GM18951 (cell line): ENCODE results near the gene POLR3E.

Experiments used
- POLR2A ChIP-seq: IDR thresholded peaks from 4 replicates; pipeline ENCODE4 v1.6.1; 2011; ENCODE audit warnings: mild to moderate bottlenecking; ENCODE audit not compliant: insufficient read length, insufficient read depth; ENCODE audit errors: extremely low read depth
- in situ Hi-C: fragments of 300-500 bp; cut with MboI; formaldehyde crosslinking; loops from one replicate; pipeline ENCODE4 v1.12.0; 2022; ENCODE audit warnings: low sequenced_read_pairs, mixed read lengths, inconsistent platforms; ENCODE audit not compliant: unreplicated experiment

The POLR3E gene

GRCh38 chr16:22297114-22297870 is at the start of gene POLR3E:
Gene POLR3E (plus strand): TSS chr16:22297409. CDS start chr16:22302969, 5,560 bp downstream.
- in situ Hi-C loops = loop anchor here (5.0 kb wide), 1 partner anchor 90 kb away; the partner anchor contains the start of gene EEF2K
- peak; percentile 75 for TF ChIP-seq POLR2A

DNA sequence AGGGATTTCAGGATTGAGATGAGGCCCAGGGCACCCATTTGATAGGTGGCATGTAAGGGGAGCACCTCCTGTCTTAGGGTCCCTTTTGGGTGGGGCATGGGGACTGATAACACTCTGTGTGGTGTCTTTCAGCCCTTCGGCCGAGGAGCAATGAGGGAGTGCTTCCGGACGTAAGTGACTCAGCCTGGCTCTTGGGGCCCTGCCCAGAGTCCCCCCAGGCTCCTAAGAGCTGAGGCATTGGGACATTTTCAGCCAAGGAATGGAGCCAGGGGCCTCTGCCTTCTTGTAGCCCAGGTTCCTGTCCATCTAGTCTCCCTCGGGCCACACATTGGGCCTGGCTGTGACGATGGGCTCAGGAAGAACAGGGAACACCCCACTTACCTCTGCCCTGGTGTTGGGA is 46.7 kb upstream of the POLR3E start:
- no peak for TF ChIP-seq POLR2A
- in situ Hi-C loops = no loop called here

DNA sequence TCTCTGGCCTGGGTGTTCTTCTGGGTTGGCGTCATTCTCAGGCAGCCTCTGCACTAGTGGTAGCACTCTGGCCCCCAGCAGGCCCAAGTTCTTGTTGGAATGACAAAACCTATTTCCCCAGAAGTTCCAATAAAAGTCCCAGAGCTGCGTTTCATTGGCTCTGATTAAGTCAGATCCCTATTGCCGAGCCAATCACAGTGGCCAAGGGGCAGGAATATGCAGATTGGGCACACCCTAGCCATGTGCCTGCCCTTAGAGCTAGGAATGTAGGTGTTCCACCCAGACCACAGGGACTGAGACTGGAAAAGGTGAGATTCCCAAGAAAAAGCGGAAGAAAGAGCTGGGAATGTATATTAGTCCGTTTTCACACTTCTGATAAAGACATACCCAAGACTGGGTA is 44.9 kb upstream of the POLR3E start:
- no peak for TF ChIP-seq POLR2A
- in situ Hi-C loops = no loop called here

GRCh38 chr16:22253272-22253671 is 43.9 kb upstream of the POLR3E start:
- no peak for TF ChIP-seq POLR2A
- in situ Hi-C loops = no loop called here

DNA sequence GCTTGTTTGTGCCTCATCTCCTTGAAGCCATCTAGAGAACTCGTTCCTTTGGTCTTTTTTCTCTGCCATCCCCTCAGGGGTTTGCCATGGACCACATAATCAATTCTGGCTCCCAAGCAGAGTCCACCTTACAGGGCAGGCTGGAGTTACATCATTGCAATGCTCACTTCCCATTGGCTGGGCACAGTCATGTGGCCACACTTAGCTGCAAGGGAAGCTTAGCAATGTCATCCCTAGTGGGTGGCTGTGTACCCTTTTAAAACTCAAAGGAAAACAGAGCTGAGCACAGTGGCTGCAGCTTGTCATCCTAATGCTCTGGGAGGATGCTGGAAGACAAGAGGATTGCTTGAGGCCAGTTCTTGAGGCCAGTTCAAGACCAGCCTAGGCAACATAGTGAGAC is 41.9 kb upstream of the POLR3E start:
- in situ Hi-C loops = no loop called here
- no peak for TF ChIP-seq POLR2A

- in situ Hi-C loops = no loop called here
- no peak for TF ChIP-seq POLR2A
Observed at GRCh38 chr16:22257440-22257839, 39.8 kb upstream of the POLR3E start.

DNA sequence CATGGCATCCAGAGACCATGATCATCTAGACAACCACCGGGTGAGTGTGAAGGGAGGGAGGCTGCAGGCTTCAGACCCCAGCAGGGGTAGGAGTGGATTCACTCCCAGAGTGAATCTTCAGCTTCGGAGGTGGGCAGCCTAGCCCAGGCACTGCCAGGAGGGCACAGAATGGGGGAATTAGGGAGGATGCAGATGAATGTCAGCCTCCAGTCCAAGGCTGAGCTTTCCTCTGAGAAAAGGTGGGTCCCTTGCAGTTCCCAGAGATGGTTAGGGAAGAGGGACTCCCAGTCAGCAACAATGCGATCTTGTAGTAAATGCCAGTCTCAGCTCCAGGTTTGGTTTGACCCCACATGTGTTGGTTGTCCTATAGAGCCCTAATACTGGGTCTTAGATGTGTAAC is 36.7 kb upstream of the POLR3E start:
- in situ Hi-C loops = no loop called here
- TF ChIP-seq POLR2A = no peak

DNA sequence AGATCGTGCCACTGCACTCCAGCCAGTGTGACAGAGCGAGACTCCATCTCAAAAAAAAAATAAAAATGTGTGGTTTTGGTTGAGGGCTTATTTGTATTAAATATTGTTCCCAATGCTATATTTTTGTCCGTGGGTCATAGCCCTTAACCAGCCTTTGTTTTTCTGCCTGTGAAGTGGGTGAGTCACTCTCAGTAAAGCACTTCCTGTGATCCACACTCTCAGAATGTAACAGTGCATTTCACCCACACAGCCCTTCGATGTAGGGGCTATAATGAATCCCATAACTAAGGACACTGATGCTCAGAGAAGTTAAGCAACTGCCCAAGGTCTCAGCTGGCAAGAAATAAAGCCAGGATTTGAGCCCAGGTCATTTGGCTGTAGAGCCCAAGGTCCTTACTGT is 34.7 kb upstream of the POLR3E start:
- no peak for TF ChIP-seq POLR2A
- in situ Hi-C loops = no loop called here

- in situ Hi-C loops = no loop called here
- no peak for TF ChIP-seq POLR2A
Observed at GRCh38 chr16:22264786-22265185, 32.4 kb upstream of the POLR3E start.

GRCh38 chr16:22265351-22265750 is 31.9 kb upstream of the POLR3E start:
- TF ChIP-seq POLR2A = no peak
- in situ Hi-C loops = no loop called here

GRCh38 chr16:22266546-22266945 is 30.7 kb upstream of the POLR3E start:
- TF ChIP-seq POLR2A = no peak

GRCh38 chr16:22267764-22268163 is 29.4 kb upstream of the POLR3E start:
- TF ChIP-seq POLR2A = no peak
- in situ Hi-C loops = no loop called here

More at GRCh38 chr16:22266546-22266945, 30.7 kb upstream of the POLR3E start:
- in situ Hi-C loops = no loop called here

DNA sequence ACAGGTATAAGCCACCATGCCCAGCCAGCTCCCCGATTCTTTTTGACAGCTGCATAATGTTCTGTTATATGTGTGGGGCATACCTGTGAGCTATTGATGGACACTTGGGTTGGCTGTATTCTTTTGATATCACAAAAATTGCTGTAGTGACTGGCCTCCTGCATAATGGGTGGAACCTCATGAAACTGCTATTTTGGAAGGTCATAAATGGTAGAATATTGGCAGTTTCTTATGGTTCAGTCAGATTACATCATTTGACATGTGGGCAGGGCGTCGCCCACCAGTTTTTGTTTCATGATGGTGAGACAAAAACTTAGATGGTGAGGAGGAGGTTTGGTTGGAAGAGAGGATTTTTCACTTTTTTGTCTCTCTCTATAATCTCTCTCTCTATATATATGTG is 26.7 kb upstream of the POLR3E start:
- in situ Hi-C loops = no loop called here
- TF ChIP-seq POLR2A = no peak

- no peak for TF ChIP-seq POLR2A
- in situ Hi-C loops = no loop called here
Observed at GRCh38 chr16:22272870-22273650, 24.1 kb upstream of the POLR3E start.
